Measurements from ENCODE around the gene LPCAT1.
"Not testable (repeated sequence)": the region's sequence is repeated elsewhere in the genome, so short reads cannot be mapped to it uniquely, and the experiment has no call there.

LPCAT1 gene

GRCh38 chr5:1507961-1508658 is 15.7 kb downstream of the LPCAT1 start:
- DNase-seq = no peak

DNA sequence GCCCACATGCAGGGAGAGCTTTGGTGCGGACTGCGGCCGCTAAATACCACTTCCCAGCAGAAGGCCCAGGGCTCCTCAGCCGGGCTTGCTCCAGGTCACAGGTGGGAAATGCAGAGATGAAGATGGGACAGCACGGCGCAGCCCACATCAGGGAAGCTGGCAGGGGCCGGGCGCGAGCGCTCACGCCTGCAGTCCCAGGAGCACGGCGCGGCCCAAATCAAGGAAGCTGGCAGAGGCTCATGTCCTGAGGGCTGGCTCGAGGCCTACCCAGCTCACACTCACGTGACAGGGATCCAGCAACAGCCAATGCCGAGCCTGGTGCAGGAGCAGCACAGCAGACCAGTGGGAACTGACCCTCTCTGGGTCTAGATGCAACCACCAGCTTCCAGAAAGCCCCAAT is 16.3 kb downstream of the LPCAT1 start:
- DNase-seq = no peak

GRCh38 chr5:1507014-1507375 is 16.8 kb downstream of the LPCAT1 start:
- DNase-seq = no peak

DNA sequence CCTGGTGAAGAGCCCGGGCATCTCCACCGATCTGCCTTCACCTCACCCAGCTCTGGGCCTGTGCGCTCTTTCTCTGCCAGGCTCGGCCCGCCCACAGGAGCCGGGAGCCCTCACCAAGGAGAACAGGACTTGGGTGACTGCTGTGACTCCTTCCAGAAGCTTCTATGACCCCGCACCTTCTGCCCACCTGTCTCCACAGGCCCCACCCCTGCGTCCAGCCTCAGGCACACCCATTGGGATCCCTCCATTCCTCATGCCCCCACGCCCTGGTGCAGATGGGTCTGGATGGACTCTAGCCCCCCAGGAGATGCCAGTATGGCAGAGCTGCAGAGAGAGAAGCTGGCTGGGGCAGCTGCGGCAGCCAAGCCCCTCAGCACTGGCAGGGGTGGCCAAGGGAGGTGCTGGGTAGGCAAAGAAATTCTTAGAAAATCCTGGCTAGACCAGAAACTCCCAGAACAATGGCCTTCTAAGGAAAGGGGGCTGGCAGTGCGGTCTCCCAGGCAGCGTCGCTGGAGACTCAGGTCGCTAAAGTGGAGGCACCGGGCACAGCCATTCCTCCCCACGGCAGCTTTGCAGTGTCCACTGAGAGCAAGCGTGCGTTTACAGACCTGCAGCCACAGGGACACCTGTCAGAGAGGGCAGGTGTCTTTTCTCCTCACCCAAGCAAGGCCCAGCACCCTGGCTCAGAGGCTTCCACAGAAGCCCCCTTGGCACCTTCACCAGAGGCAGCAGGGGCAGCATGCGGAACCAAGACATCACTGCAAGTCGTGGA is 17.3 kb downstream of the LPCAT1 start:
- DNase-seq = no peak

- DNase-seq = no peak
Observed at GRCh38 chr5:1505506-1506241, 18.1 kb downstream of the LPCAT1 start.

- DNase-seq = not testable (repeated sequence)
Observed at GRCh38 chr5:1505089-1505488, 18.7 kb downstream of the LPCAT1 start.

DNA sequence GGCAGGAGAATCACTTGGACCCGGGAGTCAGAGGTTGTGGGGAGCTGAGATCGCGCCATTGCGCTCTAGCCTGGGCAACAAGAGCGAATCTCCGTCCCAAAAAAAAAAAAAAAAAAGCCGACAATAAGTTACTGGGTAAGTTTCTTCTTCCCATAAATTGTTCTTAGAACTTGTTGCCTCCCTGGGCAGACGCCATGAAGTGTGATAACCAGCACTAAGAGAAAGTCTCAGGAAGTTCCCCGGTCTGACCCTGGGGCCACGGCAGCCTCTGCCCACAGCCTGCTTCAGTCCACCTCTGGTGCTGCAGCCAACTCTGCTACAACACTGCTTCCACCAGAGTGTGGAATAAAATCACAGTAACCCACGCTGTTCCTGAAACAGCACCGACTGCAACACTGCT is 19.1 kb downstream of the LPCAT1 start:
- no peak for DNase-seq

DNA sequence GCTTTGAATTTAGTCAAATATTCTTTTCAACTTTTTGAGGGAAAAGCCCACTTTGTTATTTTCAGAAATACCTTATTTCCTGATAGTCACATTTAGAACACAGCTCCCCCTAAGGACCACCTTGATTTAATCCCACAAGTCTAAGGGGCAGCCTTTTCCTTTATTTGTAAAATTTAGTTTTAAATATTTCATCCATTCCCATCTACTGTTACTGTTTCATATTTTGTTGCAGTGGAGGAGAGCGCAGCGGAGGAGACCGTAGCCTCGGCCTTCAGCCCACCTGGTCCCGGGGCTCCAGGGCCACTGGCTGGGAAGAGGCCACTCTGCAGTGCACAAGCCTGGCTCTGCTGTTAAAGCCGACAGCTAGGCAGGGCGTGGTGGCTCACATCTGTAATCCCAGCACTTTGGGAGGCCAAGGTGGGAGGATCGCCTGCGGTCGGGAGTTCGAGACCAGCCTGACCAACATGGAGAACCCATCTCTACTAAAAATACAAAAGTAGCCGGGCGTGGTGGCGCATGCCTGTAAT is 19.6 kb downstream of the LPCAT1 start:
- no peak for DNase-seq

DNA sequence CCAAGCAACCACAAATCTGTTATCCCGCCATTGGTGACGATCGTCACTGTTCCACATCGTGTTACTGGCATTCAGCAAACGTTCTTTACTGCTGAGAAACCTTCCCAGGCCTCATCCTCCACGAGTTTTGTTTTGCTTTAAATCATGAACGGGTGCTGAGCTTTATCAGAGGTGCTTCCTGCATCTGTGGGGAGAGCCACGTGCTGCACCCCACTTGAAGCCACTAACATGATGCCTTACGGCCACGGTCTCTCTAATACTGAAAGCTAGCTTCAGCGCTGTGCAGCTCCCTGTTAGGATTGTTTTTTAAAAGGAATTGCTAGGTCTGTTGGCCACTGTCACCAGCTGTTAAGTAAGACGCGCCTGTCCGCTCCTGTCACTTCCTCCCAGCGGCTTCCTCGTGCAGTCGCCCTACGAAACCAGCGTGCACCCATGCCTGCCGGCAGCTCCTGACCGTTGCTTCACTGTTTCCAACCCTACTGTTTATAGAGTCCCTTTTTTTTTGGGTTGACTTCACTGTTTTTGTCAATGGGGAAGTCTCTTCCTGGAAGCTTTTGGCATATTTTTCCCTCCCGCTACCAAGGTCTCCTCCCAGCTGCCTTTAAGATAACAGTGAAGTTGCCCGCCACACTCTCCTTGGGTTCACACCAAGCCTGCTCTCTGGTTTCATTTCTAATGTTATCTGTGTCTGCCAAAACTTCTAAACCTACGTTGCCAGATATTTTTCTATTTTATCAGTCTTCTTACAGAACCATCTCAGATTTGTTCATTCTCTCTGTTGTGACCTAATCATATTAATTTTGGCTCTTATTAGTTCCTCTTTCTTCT is 20.3 kb downstream of the LPCAT1 start:
- DNase-seq = no peak

GRCh38 chr5:1502737-1503120 is 21.0 kb downstream of the LPCAT1 start:
- no peak for DNase-seq

DNA sequence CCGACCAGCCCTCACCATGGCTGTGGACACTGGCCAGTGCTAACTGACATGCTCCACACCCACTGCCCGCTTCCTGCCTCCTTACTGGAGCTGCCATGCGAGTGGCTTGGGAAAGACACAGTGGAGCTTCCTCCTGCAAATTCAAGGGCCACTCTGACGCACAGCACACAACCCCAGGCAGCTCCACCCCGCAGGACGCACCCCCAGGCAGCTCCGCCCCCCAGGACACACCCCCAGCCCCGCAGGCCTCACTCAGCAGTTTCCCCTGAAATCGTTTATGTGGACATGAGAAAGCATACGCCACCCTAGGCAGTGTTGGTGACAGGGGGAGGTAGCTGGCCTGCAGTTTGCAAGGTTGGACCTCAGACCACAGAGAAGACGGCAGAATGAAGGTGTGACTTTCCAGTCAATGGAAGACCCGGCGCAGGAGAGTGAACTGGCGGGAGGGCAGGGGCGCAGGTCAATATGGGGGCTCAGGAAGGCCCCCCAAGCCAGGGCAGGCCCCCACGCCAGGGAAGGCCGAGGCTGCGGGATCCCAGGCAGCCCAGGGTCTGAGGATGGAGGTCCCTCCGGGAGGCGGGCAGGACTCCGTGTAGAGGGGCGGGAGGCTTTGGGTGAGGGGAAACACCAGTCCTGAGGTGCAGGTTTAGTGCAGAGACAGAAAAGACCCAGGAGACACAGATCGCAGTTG is 21.6 kb downstream of the LPCAT1 start:
- no peak for DNase-seq

DNA sequence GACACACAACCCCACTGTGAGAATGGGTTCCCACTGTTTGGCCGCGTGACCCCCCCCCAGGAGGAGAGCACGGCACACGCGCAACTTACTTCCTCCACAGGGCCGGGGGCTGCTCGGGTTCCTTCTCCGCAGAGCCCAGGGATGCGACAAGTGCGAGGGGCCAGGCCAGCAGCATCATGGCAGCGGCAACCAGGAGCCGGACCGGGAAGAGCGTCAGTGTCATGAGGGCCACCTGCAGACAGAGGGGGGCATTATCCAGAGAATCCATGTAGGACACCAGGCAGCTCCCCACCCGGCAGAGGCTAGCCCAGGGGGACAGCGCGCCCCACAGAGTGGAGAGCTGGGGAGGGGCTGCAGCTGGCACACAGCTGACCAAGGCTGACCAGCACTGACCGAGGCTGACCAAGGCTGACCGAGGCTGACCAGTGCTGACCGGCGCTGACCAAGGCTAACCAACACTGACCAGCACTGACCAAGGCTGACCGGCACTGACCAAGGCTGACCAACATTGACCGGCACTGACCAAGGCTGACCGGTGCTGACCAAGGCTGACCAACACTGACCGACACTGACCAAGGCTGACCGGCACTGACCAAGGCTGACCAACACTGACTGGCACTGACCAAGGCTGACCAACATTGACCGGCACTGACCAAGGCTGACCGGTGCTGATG is 22.3 kb downstream of the LPCAT1 start:
- DNase-seq = no peak

- DNase-seq = no peak
Observed at GRCh38 chr5:1500411-1501091, 23.2 kb downstream of the LPCAT1 start.

DNA sequence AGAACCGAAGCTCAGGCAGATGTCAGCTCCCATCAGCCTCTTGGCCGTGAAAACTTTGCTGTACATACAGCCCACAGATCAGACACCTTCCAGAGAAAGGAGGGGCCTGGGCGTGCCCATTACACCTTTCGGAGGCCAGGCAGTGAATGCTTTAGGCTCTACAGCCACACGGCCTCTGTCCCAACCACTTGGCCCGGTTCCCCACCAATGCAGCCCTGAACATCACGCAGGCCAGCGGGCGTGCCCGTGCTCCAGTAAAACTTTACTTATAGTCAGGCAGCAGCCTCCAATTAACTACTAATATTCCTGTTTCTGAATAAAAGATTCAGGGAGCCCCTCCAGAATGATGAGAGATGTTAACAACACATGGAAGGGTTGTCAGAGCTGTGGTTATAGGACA is 23.9 kb downstream of the LPCAT1 start:
- no peak for DNase-seq

- no peak for DNase-seq
Observed at GRCh38 chr5:1498623-1499416, 24.9 kb downstream of the LPCAT1 start.

DNA sequence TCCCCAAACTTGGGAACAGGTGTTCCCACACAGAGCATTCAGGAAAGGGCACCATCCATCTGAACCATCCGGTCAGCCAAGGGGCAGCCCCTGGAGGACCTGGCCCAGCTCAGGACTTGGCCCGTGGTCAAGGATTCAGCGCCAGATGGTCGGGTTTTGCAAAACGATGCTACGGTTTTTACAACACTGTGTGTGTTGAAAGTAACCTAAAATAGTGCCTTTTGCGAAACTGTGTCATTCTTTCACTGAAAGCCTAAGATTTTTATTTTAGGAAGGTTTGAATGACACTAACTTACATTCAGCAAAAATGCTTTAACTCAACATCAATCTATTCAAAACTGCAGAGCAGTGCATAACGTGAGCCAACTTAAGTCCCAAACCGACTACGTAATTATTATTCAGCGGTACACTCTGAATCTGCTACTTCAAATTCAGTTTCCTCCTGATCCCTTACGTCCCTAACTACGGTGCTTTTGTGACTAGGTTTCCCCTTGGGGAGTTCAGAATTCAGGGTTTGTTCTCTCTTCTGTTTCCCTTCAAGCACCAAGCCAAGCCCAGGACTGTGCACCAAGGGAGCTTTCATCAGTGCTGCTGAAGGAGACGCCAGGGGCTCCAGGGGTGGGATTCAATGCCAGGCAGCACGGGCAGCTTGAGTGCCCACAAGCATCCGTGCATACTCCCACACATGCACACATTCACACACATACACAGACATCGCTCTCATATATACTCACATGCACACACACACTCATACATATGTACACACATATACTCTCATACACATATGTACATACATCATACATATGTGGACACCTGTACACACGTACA is 25.8 kb downstream of the LPCAT1 start:
- no peak for DNase-seq

DNA sequence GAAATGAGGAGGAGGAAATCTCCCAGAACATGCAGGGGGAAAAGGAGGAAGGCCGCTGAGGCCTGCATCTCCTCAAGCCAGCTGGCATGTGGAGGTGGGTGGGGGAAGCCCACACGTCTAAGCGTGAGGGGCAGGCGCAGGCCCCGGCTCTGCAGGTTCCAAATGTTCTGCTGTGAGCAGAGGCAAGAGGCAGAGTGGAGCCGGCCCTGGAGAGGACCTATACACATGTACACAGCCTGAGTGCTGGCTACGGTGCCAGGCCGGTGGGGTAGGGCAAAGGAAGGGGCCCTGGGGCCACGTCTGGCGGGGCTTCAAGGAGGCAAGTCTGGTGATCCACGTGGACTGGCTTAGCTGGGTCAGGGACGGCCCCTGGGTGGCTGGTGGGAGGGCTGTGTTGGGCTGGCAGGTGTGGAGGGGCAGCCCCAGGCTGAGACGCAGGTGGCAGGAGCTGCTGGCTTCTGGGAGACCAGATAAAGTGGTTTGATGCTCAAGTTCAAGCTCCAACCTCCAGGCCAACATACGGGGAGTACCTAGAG is 26.4 kb downstream of the LPCAT1 start:
- no peak for DNase-seq

GRCh38 chr5:1495525-1495897 is 28.2 kb downstream of the LPCAT1 start:
- no peak for DNase-seq

Data from fibroblast of upper back skin (primary cell).